HUES6 (cell line): Measurements from ENCODE around the gene GJA3.
A peak's percentile ranks its signal among the peaks of the same experiment; 100 is the strongest.

ENCODE experiments used
- H3K27ac ChIP-seq: 2 replicates; pipeline ENCODE4 v1.7.0; 2013; ENCODE audit warnings: low read depth, mild to moderate bottlenecking, low read length, inconsistent platforms
- H3K27me3 ChIP-seq: 2 replicates; pipeline ENCODE4 v1.6.1; 2013; ENCODE audit warnings: low read length; ENCODE audit not compliant: control insufficient read depth, insufficient read depth
- H3K36me3 ChIP-seq: 2 replicates; pipeline ENCODE4 v1.6.1; 2013; ENCODE audit warnings: low read length; ENCODE audit not compliant: control insufficient read depth, insufficient read depth
- H3K4me1 ChIP-seq: 2 replicates; pipeline ENCODE4 v1.6.1; 2013; ENCODE audit warnings: low read length; ENCODE audit not compliant: control insufficient read depth, insufficient read depth
- H3K4me3 ChIP-seq: 2 replicates; pipeline ENCODE4 v1.5.1; 2013; ENCODE audit warnings: low read depth, low read length
- H3K9ac ChIP-seq: one replicate; pipeline ENCODE4 v1.6.1; 2013; ENCODE audit warnings: mild to moderate bottlenecking, low read length
- H3K9me3 ChIP-seq: 2 replicates; pipeline ENCODE4 v1.6.1; 2013; ENCODE audit warnings: low read depth, low read length; ENCODE audit not compliant: control insufficient read depth, insufficient read depth

GJA3 gene

DNA sequence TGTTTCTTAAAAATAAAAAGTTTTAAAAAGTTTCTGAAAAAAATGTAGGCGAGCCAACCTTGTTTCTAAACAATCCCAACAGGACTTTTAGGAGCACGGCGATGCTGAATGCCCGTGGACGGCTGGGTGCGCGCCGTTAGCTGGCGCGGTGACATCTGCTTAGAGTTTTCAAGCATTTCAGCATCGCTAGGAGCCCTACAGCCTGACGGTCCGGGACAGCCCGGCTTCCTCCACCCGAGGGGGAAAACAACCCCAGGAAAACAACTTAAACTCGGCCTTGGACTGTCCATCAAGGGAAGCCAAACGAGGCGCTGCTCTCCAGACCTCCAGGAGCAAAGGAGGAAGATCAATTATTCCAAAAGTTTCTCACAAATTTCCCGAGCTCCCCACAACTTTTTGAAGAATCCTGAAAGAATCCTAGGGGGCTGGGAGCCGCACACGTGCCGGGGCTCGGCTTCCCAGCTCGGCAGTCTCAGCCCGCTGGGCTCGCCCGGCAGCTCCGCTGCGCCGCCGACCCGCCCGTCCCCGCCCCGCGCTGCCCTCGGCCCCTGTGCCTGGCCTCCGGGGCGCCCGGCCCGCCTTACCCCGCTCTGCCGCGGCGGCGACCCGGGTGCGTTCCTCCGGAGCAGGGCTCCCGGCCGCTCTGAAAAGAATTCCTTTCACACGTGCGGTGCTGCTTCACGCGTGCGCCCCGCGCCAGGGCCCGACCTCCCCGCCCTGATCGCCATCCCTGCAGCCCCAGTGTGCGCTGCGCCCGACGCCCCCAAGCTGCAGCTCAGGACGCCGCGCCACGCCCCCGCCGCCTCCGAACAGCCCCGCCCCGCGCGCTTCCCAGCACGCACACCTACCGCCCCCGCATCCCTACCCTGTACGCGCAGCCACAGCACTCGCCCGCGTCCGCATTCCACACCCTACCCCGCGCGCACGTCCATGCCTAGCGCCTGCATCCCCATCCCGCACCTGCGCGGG, at the start of gene GJA3:
Gene GJA3 (minus strand): TSS at position 747 of the 969 bp plus-strand sequence. CDS start 17,764 bp downstream, outside the sequence.
- Histone ChIP-seq H3K27me3 (peaks cover 69% of the 10 kb centered on the region), H3K36me3 (no peaks in the 10 kb centered on the region), H3K4me3 (peak within 1 kb of the TSS; percentile 70), H3K27ac (no peak within 1 kb of the TSS), H3K9ac (no peak within 1 kb of the TSS), H3K9me3 (no peaks in the 10 kb centered on the region), H3K4me1 (peaks cover 9% of the 10 kb centered on the region; the same call in 1 of the 2 replicates)

DNA sequence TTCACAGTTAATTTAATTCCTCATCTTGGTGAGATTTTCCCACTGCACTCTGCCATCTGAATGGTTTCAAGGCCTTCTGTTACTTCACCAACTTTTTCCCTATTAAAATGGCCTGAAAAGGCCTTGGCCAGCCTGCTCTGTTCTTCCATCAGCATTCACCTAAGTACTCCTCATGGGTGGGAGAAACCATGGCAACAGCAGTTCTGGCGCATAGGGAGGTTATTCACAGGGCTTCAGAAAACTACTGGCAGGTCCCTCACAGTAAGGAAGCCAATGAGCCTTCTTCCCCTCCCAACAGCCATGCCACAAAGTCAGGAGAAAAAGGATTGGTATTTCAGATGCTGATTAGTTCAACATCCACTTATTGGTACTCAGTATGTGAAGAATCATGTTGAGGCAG, 49.1 kb upstream of the GJA3 start:
- no peaks in the 10 kb centered on the region for H3K27me3 ChIP-seq

DNA sequence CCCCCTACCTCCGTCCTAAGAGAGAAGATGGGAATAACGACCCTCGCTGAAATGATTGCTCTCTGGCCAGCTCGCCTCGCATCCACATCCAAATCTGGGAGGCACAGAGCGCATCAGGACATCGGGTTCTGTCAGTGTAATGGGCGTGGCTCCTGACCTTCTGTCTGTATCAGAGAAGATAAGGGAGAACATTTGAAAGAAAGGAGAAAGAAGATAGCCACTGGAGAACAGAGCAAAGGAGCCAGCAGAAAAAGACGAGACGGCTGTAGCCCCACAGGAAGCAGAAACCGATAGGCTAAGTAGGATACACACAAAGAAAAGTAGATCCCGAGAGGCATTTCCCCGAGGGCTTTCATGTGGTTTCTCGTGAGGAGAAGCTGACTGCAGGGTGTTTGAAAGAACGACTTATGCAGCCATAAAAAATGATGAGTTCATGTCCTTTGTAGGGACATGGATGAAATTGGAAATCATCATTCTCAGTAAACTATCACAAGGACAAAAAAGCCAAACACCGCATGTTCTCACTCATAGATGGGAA, 45.9 kb upstream of the GJA3 start:
- Histone ChIP-seq H3K9me3 (no peaks in the 10 kb centered on the region), H3K4me3 (no peak overlapping the region), H3K9ac (no peak overlapping the region), H3K36me3 (no peaks in the 10 kb centered on the region), H3K4me1 (no peaks in the 10 kb centered on the region), H3K27me3 (no peaks in the 10 kb centered on the region; the same call in 1 of the 2 replicates), H3K27ac (no peak overlapping the region)

More for the DNA sequence above, 49.1 kb upstream of the GJA3 start:
- H3K4me3 ChIP-seq, result no peak overlapping the region
- H3K36me3 ChIP-seq, result no peaks in the 10 kb centered on the region
- H3K4me1 ChIP-seq, result no peaks in the 10 kb centered on the region
- H3K9ac ChIP-seq, result no peak overlapping the region
- no peaks in the 10 kb centered on the region for H3K9me3 ChIP-seq
- H3K27ac ChIP-seq, result no peak overlapping the region

DNA sequence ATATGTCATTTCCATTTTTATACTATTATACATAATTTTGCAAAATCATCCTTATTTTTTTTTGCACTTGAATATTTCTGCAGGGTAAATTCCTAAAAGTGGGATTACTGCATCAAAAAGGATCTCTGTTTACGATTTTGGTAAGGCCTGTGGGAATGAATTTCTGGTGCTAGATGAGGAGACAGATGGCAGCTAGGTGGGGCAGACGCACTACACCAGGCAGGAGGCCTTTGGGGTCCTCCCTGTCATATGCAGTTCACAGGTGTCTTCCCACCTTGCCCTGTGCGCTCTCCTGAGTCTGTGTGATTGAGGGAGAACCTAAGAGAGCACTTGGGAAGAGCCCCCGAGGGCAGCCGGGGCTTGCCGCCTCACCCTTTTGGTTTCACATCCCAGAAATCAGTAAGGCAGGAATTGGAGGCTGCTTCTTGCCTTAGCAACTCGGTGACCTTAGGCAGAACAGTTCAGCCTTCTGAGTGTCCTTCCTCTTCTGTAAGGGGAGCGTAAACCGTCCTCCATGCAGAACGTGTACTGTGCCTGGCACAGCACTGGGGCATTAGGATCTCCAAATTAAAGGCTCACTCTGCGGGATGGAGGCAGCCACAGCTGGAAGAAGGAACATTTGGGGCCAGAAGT, 45.3 kb upstream of the GJA3 start:
- Histone ChIP-seq H3K4me3 (no peak overlapping the region), H3K9me3 (no peaks in the 10 kb centered on the region), H3K4me1 (no peaks in the 10 kb centered on the region), H3K9ac (no peak overlapping the region), H3K27me3 (no peaks in the 10 kb centered on the region; the same call in 1 of the 2 replicates), H3K27ac (no peak overlapping the region), H3K36me3 (no peaks in the 10 kb centered on the region)

DNA sequence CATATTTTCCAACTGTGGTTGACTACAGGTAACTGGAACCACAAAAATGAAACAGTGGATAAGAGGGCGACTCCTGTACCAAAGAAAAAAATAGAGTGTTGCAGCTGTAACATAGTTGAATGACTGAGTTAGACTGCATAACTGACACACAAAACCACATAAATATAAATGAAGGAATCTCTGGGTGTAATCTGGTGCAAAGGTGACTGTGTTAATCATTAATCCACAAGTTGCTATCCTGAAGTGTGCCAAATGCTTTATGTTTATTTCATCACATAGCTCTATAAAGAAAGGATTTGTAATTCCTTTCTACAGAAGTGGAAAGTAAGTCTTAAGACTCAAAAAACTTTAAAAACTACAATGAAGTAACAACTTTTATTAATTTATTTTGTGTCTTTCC, 37.9 kb upstream of the GJA3 start:
- no peaks in the 10 kb centered on the region for H3K36me3 ChIP-seq
- H3K27ac ChIP-seq, result no peak overlapping the region
- no peak overlapping the region for H3K4me3 ChIP-seq
- H3K9me3 ChIP-seq, result no peaks in the 10 kb centered on the region
- H3K27me3 ChIP-seq, result peaks cover 37% of the 10 kb centered on the region
- no peak overlapping the region for H3K9ac ChIP-seq
- H3K4me1 ChIP-seq, result peaks cover 6% of the 10 kb centered on the region; the same call in 1 of the 2 replicates

DNA sequence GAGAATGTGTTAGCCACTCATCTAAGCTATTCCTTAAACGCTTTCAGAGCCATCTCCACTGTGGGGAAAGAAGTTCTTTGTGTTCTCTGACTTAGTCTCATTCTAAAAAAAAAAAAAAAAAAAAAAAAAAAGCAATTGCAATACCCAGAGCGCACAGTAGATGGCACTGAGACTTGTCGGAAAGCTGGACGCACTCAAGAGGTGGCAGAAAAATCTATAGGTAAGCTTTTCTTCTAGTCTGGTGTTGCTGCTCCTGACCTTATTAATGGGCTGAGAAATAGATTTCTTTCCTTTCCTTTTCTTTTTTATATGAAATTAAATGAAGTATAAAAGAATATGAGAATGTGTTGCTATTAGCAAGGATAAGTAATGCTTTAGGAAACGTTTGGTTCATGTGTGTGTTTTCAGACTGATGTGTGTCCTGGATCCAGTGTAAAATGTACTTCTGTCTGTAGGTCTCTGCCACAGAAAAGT, 36.5 kb upstream of the GJA3 start:
- no peak overlapping the region for H3K9ac ChIP-seq
- H3K4me3 ChIP-seq, result no peak overlapping the region
- H3K27me3 ChIP-seq, result peaks cover 50% of the 10 kb centered on the region

DNA sequence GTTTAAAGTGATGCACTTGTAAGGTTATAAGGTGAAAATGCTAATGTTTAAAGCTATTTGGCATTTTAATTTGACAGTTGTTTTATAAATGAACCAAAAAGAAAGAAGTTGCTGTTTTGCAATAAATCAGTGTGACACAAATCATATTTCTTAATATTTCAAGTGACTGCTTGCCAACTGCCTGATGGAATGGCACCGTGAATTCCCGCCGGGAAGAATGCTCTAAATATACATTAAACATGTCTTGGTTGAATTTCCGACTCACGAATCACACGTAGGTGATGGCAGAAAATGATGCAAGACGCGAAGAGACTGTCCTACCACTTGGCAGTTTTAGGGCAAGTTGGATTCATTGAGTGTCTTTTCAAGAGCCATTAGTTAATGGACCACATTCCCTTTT, 34.9 kb upstream of the GJA3 start:
- H3K4me1 ChIP-seq, result peaks cover 12% of the 10 kb centered on the region
- H3K9ac ChIP-seq, result no peak overlapping the region
- H3K27ac ChIP-seq, result no peak overlapping the region
- peaks cover 66% of the 10 kb centered on the region for H3K27me3 ChIP-seq
- H3K36me3 ChIP-seq, result no peaks in the 10 kb centered on the region
- no peaks in the 10 kb centered on the region for H3K9me3 ChIP-seq
- no peak overlapping the region for H3K4me3 ChIP-seq

More for the DNA sequence above, 36.5 kb upstream of the GJA3 start:
- Histone ChIP-seq H3K36me3 (no peaks in the 10 kb centered on the region), H3K27ac (no peak overlapping the region), H3K9me3 (no peaks in the 10 kb centered on the region), H3K4me1 (peaks cover 7% of the 10 kb centered on the region)

DNA sequence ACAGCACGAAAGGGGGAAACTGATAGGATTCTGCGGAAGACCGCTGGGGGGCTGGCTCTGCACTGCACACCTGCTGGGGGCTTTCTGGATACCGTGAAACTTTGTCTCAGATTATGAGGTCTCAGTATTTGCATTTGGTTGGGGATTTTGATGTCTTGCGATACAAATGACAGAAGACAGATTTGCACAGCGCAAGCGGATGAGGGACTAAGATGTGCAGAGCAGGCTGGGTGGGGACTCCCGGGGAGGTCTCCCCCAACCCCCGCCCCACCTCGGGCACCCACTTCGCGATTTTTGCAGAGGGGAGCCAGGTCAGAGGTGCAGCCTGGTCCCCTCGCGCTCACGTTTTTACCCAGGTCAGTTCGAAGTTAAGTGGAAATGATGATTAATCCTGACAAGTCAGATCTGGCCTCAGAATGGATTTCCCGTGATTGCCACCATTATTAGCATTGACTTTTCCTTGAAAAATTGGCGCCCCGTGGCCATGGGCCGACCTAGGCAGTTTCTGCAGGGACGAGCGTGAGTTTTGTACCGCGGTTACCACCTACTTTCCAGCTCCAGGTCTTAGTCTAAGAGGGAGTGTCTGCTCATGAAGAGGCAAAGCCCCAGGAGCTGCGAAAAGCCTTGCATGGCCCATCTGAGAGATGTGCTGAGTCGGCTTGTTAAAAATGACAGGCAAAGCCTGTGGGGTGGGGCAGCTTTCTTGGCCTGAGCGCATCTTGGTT, 33.2 kb upstream of the GJA3 start:
- no peaks in the 10 kb centered on the region for H3K9me3 ChIP-seq
- peaks cover 12% of the 10 kb centered on the region for H3K4me1 ChIP-seq
- H3K4me3 ChIP-seq, result peak overlapping the region; percentile 56
- H3K36me3 ChIP-seq, result no peaks in the 10 kb centered on the region
- peaks cover 84% of the 10 kb centered on the region for H3K27me3 ChIP-seq
- H3K27ac ChIP-seq, result no peak overlapping the region
- no peak overlapping the region for H3K9ac ChIP-seq

DNA sequence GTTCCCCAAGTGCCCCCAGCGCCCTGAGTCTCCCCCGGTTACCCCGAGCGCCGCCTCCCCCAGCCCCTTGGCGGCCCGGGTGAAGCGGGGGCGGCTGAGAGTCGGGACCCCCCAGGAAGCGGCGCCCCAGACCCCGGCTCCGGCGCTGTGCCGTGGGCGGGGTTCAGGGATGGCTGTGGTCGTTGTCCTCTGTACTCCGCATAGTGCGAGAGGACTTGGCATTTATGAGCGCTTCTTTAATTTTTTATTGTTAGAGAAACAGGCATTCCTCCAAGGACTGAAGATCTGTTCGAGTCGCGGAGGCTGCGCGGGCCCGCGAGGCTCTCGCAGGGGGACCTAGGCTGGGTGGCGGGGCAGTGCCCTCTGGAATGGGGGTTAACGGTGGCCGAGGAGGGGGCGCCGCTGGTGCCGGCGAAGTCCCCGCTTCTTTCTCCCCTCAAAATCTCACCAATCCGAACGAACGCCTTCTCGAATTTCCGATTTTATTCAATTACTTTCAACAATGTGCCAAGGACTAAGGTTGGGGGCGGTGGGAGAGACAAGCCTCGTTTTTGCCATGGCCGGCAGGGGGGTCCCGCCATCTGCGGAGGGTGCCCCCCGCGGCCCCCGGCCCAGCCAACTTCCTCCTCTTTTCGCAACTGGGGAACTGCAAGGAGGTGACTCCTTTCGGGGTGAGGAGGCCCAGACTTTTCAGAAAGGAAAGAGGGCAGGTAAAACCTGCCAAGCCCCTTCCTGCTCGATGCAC, 32.5 kb upstream of the GJA3 start:
- Histone ChIP-seq H3K27ac (no peak overlapping the region), H3K4me3 (peak overlapping the region; percentile 56), H3K27me3 (peaks cover 91% of the 10 kb centered on the region)

DNA sequence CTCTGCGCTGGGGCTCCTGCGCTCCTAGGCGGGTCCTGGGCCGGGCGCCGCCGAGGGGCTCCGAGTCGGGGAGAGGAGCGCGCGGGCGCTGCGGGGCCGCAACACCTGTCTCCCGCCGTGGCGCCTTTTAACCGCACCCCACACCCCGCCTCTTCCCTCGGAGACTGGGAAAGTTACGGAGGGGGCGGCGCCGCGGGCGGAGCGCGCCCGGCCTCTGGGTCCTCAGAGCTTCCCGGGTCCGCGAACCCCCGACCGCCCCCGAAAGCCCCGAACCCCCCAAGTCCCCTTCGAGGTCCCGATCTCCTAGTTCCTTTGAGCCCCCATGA, 31.9 kb upstream of the GJA3 start, which contains the start of gene GJB2:
Gene GJB2 (minus strand): TSS at position 103 of the 326 bp plus-strand sequence. CDS start 3,357 bp downstream, outside the sequence.
- H3K9ac ChIP-seq, result no peak within 1 kb of the TSS
- peak within 1 kb of the TSS; percentile 56 for H3K4me3 ChIP-seq
- H3K27ac ChIP-seq, result no peak within 1 kb of the TSS
- peaks cover 12% of the 10 kb centered on the region for H3K4me1 ChIP-seq
- peaks cover 96% of the 10 kb centered on the region for H3K27me3 ChIP-seq
- H3K9me3 ChIP-seq, result no peaks in the 10 kb centered on the region
- H3K36me3 ChIP-seq, result no peaks in the 10 kb centered on the region

More for the DNA sequence above, 32.5 kb upstream of the GJA3 start:
- Histone ChIP-seq H3K9me3 (no peaks in the 10 kb centered on the region), H3K36me3 (no peaks in the 10 kb centered on the region), H3K9ac (no peak overlapping the region), H3K4me1 (peaks cover 12% of the 10 kb centered on the region)
